B cell (primary cell): Measurements from ENCODE around the gene NRXN2.

Experiments
- EZH2 ChIP-seq: IDR thresholded peaks from 2 replicates; pipeline ENCODE4 v1.6.1; 2012; ENCODE audit warnings: borderline replicate concordance, low read depth, mild to moderate bottlenecking, moderate library complexity, low read length; ENCODE audit not compliant: insufficient read depth, poor library complexity, severe bottlenecking
- TF ChIP-seq, protein P1 (sequence below): fragments of 200-600 bp; IDR thresholded peaks from one replicate; pipeline ENCODE4 v1.8.0; 2022; ENCODE audit warnings: antibody characterized with exemption, mild to moderate bottlenecking

DNA sequence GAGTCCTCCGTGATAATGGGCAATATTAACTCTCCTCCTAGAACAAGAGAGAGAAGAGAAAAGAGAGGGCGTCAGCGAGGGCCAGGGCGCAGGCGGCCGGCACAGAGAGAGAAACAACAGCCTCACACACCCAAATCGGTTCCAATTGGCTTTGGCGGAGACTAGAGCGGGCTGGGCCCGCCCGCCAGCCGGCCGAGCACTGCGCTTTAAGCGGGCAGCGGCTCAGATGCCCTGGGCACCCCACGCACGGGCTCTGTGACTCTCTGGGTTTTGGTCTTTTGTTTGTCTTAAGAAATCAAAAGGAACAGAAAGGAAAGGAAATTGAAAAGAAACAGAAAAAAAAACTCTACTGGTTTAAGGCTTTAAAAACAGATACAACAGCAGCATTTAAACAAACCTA, 115.0 kb downstream of the NRXN2 start:
- TF ChIP-seq, protein P1, sequence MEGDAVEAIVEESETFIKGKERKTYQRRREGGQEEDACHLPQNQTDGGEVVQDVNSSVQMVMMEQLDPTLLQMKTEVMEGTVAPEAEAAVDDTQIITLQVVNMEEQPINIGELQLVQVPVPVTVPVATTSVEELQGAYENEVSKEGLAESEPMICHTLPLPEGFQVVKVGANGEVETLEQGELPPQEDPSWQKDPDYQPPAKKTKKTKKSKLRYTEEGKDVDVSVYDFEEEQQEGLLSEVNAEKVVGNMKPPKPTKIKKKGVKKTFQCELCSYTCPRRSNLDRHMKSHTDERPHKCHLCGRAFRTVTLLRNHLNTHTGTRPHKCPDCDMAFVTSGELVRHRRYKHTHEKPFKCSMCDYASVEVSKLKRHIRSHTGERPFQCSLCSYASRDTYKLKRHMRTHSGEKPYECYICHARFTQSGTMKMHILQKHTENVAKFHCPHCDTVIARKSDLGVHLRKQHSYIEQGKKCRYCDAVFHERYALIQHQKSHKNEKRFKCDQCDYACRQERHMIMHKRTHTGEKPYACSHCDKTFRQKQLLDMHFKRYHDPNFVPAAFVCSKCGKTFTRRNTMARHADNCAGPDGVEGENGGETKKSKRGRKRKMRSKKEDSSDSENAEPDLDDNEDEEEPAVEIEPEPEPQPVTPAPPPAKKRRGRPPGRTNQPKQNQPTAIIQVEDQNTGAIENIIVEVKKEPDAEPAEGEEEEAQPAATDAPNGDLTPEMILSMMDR = no peak
- no peak for TF ChIP-seq EZH2
